Measurements from ENCODE around the gene IL16.

The IL16 gene

DNA sequence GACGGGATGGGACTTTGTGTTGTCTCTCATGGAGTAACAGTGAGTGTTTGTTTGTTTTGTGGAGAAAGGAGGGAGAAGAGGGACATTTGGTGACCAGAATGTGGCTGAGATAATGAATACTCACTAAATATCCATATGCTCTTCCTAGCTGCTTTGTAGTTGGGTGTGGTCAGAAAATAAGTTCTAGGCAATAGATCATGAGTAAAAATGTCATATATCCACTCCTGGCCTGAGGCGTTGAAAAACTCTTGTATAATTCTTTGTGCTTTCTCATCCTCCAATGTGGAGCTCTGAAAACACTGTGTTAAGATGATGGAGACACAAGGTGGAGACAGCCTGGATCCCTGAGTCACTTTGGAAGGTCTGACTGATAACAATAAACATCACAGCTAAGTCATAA is 28.0 kb upstream of the IL16 start:
- DNase-seq (ENCODE audit: low read depth, low spot score): no peak
- TF ChIP-seq EZH2 (IDR thresholded peaks at IDR 0.05) (no peak), FOXP2 (optimal IDR thresholded peaks at IDR 0.05; ENCODE audit: control extremely low read depth, extremely low read length, insufficient read depth) (no peak), POLR2AphosphoS5 (IDR thresholded peaks at IDR 0.05; ENCODE audit: borderline replicate concordance, low read depth, low read length) (no peak)
- H3K27ac ChIP-seq: no peak overlapping the region
- H3K9me3 ChIP-seq (ENCODE audit: low read depth, low read length): no peaks in the 10 kb centered on the region
- H3K4me3 ChIP-seq: no peak overlapping the region
- H3K36me3 ChIP-seq (ENCODE audit: insufficient read depth, low read length): no peaks in the 10 kb centered on the region
- H3K9ac ChIP-seq (ENCODE audit: insufficient read length): no peak overlapping the region

DNA sequence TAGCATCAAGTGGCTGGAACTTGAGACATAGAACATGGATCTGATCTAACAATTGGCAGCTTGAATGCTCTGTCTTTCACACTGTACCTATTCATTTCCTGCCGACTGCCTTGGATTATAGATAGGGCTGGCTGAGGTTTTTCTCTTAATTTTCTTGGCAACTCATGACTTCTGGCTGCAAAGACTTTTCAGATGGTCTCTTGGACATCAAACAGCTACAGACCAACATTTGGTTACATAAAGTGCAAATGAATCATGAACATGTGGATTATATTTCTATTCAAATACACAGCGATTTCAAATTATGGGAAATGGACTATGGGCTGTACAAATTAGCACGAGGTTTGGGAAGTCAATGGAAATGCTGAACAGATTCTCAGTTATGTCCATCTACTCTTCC is 26.2 kb upstream of the IL16 start:
- Histone ChIP-seq H3K9me3 (ENCODE audit: low read depth, low read length) (no peaks in the 10 kb centered on the region), H3K9ac (ENCODE audit: insufficient read length) (no peak overlapping the region), H3K4me3 (no peak overlapping the region), H3K36me3 (ENCODE audit: insufficient read depth, low read length) (no peaks in the 10 kb centered on the region), H3K27ac (no peak overlapping the region)
- no peak for TF ChIP-seq FOXP2 (optimal IDR thresholded peaks at IDR 0.05; ENCODE audit: control extremely low read depth, extremely low read length, insufficient read depth)
- no peak for TF ChIP-seq POLR2AphosphoS5 (IDR thresholded peaks at IDR 0.05; ENCODE audit: borderline replicate concordance, low read depth, low read length)
- no peak for TF ChIP-seq EZH2 (IDR thresholded peaks at IDR 0.05)
- DNase-seq (ENCODE audit: low read depth, low spot score): no peak

DNA sequence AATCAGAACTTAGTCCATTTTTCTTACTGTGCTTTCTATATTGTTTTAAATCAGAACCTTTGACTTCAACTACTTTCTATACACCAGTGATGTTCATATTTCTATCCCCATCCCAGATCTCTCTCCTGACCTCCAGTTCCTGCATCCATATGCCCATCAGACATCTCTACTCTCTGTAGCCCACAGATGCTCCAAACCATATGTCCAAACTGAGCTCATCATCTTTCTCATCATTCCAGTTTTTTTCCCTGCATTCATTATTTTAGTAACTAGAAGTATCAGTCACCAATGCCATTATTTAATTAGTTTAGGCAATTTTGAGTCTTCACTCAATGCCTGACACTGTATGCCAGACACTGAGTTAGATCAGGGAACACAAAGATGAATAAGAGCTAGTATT is 25.4 kb upstream of the IL16 start:
- DNase-seq (ENCODE audit: low read depth, low spot score): no peak
- Histone ChIP-seq H3K4me3 (no peak overlapping the region), H3K9ac (ENCODE audit: insufficient read length) (no peak overlapping the region), H3K36me3 (ENCODE audit: insufficient read depth, low read length) (no peaks in the 10 kb centered on the region), H3K27ac (no peak overlapping the region), H3K9me3 (ENCODE audit: low read depth, low read length) (no peaks in the 10 kb centered on the region)
- TF ChIP-seq EZH2 (IDR thresholded peaks at IDR 0.05) (no peak), FOXP2 (optimal IDR thresholded peaks at IDR 0.05; ENCODE audit: control extremely low read depth, extremely low read length, insufficient read depth) (no peak), POLR2AphosphoS5 (IDR thresholded peaks at IDR 0.05; ENCODE audit: borderline replicate concordance, low read depth, low read length) (no peak)

DNA sequence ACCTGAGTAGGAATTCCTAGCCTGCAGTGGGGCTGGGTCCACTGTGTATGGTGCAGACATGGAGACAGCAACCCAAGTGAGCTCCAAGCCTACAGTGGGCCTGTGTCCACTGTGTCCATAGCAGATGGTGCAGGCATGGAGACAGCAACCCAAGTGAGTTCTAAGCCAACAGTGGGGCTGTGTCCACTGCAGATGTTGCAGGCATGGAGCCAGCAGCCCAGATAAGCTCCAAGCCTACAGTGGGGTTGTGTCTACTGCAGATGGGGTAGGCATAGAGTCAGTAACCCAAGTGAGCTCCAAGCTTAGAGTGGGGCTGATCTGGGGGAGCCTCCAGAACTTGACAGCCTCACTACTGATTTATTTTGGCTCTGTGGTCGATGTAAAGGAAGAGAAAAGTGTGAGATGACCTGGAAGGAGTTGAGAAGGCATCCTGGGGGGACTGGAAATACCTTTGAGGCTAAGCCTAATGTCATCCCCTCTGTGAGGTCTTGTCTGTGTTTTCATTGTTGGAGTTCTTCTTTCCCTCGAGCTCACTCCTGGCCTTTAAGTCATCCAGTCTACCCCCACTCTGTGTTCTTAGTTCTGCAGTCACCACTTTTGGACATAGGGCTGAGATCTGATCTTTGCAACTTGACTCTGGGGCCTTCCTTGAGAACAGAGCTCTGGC is 22.4 kb upstream of the IL16 start:
- Histone ChIP-seq H3K27ac (no peak overlapping the region), H3K9me3 (ENCODE audit: low read depth, low read length) (no peaks in the 10 kb centered on the region), H3K9ac (ENCODE audit: insufficient read length) (no peak overlapping the region), H3K4me3 (no peak overlapping the region), H3K36me3 (ENCODE audit: insufficient read depth, low read length) (no peaks in the 10 kb centered on the region)
- TF ChIP-seq FOXP2 (optimal IDR thresholded peaks at IDR 0.05; ENCODE audit: control extremely low read depth, extremely low read length, insufficient read depth) (no peak), EZH2 (IDR thresholded peaks at IDR 0.05) (no peak), POLR2AphosphoS5 (IDR thresholded peaks at IDR 0.05; ENCODE audit: borderline replicate concordance, low read depth, low read length) (no peak)
- no peak for DNase-seq (ENCODE audit: low read depth, low spot score)

DNA sequence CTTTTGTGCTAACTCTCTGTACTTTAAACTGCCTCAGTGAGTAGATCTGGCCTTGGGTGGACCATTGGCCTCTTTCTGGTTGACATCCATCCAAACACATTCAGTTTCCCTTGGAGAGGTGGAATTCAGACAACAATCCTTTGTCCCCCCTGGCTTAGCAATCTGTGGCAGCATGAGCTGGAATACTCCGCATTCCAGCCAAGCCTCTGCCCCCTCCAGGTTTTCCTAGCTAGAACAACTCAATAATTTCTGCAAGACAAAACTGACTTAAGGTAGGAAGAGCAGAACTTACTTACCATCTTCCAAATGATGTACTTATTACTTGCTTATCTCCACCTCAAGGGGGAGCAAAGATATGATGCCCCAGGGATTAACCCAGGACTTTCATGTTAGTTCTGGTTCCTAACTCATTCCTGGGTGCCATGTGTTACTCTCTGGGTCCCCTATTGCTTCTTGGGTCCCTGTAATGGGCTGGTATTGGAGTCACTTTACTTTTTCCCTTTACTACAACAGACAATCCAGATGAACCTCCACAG is 21.8 kb upstream of the IL16 start:
- H3K4me3 ChIP-seq: no peak overlapping the region
- TF ChIP-seq FOXP2 (optimal IDR thresholded peaks at IDR 0.05; ENCODE audit: control extremely low read depth, extremely low read length, insufficient read depth): no peak
- no peak for TF ChIP-seq POLR2AphosphoS5 (IDR thresholded peaks at IDR 0.05; ENCODE audit: borderline replicate concordance, low read depth, low read length)
- no peak for TF ChIP-seq EZH2 (IDR thresholded peaks at IDR 0.05)
- no peak overlapping the region for H3K27ac ChIP-seq
- no peaks in the 10 kb centered on the region for H3K9me3 ChIP-seq (ENCODE audit: low read depth, low read length)
- DNase-seq (ENCODE audit: low read depth, low spot score): no peak
- H3K36me3 ChIP-seq (ENCODE audit: insufficient read depth, low read length): no peaks in the 10 kb centered on the region
- no peak overlapping the region for H3K9ac ChIP-seq (ENCODE audit: insufficient read length)

DNA sequence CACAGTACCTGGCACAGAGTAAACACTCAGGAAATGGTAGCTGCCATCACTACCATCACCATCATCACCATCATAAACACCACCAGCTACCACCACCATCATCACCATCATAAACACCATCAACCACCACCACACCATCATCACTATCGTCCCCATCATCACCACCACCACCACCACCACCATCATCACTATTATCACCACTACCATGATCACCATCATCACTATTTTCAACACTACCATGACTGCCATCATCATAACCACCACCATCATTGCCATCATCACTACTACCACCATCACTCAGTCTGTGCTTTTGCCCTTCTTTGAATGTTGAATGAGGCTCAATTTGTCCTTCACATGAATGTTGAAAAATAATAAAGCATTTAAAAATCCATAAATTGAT is 21.2 kb upstream of the IL16 start:
- Histone ChIP-seq H3K4me3 (no peak overlapping the region), H3K27ac (no peak overlapping the region), H3K36me3 (ENCODE audit: insufficient read depth, low read length) (no peaks in the 10 kb centered on the region), H3K9me3 (ENCODE audit: low read depth, low read length) (no peaks in the 10 kb centered on the region), H3K9ac (ENCODE audit: insufficient read length) (no peak overlapping the region)
- no peak for TF ChIP-seq FOXP2 (optimal IDR thresholded peaks at IDR 0.05; ENCODE audit: control extremely low read depth, extremely low read length, insufficient read depth)
- TF ChIP-seq POLR2AphosphoS5 (IDR thresholded peaks at IDR 0.05; ENCODE audit: borderline replicate concordance, low read depth, low read length): no peak
- TF ChIP-seq EZH2 (IDR thresholded peaks at IDR 0.05): no peak
- no peak for DNase-seq (ENCODE audit: low read depth, low spot score)

DNA sequence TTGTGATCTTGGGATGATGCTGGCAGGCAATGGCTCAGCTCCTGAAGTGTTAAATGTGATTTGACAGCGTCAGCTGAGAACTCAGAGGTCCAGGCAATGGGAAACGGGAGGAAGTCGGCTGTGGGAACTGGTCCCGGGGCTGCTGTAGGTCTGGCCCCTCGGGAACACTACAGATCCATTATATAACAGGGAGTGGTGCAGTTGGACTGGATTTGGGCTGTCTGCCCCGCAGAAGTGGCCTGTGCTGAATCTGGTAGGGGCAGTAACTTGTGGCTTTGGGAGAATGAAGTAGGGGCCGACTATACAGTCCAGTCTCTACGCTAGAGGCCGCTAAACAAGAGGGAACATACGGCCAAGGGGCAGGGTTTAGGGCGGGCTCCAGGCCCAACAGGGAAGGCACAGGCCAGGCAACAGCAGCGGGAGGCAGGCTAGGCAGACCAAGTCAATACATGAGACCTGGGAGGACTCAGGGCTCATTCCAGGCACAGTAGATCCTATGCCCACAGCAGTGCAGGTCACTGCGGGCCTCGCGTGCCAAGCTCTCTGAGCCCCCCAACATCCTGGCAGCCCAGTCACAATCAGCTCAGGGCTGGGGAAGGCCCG is 20.3 kb upstream of the IL16 start:
- Histone ChIP-seq H3K9ac (ENCODE audit: insufficient read length) (no peak overlapping the region), H3K36me3 (ENCODE audit: insufficient read depth, low read length) (no peaks in the 10 kb centered on the region), H3K27ac (no peak overlapping the region), H3K9me3 (ENCODE audit: low read depth, low read length) (no peaks in the 10 kb centered on the region), H3K4me3 (no peak overlapping the region)
- no peak for TF ChIP-seq POLR2AphosphoS5 (IDR thresholded peaks at IDR 0.05; ENCODE audit: borderline replicate concordance, low read depth, low read length)
- no peak for TF ChIP-seq EZH2 (IDR thresholded peaks at IDR 0.05)
- TF ChIP-seq FOXP2 (optimal IDR thresholded peaks at IDR 0.05; ENCODE audit: control extremely low read depth, extremely low read length, insufficient read depth): no peak
- DNase-seq (ENCODE audit: low read depth, low spot score): no peak

DNA sequence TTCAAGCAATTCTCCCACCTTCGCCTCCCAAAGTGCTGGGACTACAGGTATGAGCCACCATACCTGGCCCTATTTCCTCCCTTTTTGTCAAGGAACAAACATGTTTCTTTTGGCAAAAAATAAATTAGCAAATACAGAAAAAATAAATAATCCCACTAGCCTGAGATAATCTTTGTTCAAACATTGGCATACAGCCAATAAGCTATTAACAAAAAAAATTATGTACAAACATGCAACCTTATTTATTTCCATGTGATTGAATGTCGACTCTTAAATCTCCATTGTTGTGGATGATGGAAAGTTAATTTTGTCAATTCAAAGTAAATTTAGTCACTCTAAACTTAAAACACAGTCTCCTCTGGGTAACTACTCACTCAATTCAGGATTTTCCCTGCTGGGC is 18.3 kb upstream of the IL16 start:
- no peaks in the 10 kb centered on the region for H3K36me3 ChIP-seq (ENCODE audit: insufficient read depth, low read length)

More for the DNA sequence above, 18.3 kb upstream of the IL16 start:
- no peak overlapping the region for H3K4me3 ChIP-seq
- TF ChIP-seq POLR2AphosphoS5 (IDR thresholded peaks at IDR 0.05; ENCODE audit: borderline replicate concordance, low read depth, low read length) (no peak), EZH2 (IDR thresholded peaks at IDR 0.05) (no peak), FOXP2 (optimal IDR thresholded peaks at IDR 0.05; ENCODE audit: control extremely low read depth, extremely low read length, insufficient read depth) (no peak)
- H3K9me3 ChIP-seq (ENCODE audit: low read depth, low read length): no peaks in the 10 kb centered on the region
- no peak overlapping the region for H3K27ac ChIP-seq
- DNase-seq (ENCODE audit: low read depth, low spot score): no peak
- no peak overlapping the region for H3K9ac ChIP-seq (ENCODE audit: insufficient read length)

Data from SK-N-MC (cell line).